Measurements from ENCODE around the gene ERCC4.

Gene ERCC4

DNA sequence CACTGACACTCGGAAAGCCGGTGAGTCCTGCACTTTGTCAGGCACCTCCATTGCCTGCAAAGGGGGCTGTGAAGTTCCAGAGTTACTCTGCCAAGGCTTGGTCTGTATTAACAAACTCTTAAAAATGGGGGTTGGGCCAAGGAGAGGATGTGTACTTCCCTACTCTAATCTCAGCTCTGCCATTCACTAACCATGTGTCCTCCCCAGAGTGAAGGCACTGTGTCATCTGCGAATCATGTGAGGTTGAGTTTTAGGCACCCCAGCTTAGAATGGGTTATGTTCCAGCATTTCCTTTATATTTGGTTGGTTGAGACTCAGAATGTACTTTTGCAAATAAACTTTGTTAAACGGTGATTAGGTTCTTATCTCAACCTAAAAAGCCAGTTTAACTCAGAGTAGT lies 24.9 kb downstream of the ERCC4 start:
- FAIRE-seq (no peak), DNase-seq (ENCODE audit: insufficient read length, low spot score) (no peak)

DNA sequence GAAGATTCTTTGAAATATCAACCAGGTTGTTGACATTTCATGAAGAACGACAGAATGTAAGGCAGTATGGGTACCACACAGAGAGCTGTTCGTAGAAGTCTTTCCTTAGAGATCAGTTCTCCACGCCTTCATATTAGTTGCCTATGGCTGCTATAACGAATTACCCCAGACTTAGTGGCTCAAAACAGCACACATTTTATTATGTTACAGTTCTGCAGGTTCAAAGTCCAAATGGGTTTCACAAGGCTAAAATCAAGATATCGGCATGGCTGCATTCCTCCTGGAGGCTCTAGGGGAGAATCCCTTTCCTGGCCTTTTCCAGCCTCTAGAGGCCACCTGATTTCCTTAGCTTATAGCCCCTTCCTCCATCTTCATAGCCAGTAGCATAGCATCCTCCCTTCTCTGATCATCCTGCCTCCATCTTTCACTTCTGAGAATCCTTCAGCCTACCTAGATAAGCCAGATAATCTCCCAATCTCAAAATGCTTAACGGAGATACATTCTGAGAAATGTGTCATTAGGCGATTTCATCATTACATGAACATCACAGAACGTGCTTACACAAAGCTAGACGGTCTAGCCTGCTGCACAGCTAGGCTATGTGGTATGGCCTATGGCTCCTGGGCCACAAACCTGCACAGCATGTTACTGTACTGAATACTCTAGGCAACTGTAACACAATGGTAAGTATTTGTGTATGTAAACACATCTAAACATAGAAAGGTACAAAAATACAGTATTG lies 26.0 kb downstream of the ERCC4 start:
- no peak for FAIRE-seq

DNA sequence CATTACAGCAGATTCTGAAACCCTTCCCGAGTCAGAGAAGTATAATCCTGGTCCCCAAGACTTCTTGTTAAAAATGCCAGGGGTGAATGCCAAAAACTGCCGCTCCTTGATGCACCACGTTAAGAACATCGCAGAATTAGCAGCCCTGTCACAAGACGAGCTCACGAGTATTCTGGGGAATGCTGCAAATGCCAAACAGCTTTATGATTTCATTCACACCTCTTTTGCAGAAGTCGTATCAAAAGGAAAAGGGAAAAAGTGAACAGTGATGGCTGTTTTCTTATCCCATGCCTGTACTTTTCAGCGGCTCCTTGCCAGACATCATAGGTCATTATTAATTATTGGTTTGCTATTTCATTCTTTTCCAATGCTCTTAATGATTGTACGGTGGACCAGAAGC lies 28.1 kb downstream of the ERCC4 start:
- no peak for DNase-seq (ENCODE audit: insufficient read length, low spot score)
- FAIRE-seq, result no peak

More for the DNA sequence above, 26.0 kb downstream of the ERCC4 start:
- no peak for DNase-seq (ENCODE audit: insufficient read length, low spot score)

DNA sequence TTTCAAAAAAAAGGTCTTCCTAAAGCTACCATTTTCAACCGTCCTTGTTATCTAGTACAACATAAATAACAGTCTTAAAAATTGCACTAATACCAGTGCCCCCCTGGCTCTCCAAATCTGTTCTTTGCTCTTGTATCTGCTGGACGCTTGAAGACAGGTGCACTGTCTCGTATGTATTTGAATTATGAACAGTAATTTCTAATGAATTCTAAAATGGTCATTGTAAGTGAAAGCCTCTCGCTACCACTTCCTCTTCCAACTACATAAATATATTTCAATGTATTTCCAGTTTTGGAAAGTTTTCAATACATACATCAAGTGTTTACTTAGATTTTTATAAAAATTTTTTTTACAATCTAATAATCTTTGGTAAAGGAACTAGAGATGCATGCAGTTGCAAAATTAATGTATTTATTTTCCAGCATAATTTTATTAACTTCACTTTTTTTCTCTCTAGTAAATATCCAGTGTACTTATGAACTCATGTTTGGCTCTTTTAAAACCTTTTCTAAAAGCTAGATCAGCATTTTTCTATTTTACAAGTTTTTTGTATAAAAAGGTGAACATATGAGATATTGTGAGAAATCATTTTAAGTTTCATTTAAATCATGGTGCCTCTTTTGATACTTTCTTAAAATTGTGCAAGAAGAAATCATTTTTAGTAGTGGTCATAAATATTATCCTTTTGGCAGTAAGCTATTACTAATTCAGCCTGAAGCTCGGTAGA lies 31.0 kb downstream of the ERCC4 start:
- DNase-seq (ENCODE audit: insufficient read length, low spot score) (no peak), FAIRE-seq (no peak)

DNA sequence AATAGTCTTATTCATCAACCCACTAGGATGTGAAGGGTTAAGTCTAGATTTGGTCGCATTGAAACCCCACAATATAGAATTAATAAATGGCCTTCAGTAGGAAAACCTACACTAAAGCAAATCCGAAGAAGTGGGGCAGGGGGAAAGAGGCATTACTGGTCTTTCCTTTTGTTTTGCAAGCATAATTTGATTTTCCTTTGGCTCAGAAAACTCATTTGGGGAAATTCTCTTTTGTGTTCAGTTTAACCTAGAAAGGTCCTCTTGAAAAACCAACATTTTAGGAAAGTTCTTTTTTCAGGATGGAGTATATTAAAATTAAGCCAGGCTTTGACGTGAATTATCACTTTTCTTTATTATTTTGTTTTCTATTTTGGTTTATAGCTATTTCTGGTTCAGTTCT lies 31.7 kb downstream of the ERCC4 start:
- DNase-seq (ENCODE audit: insufficient read length, low spot score) (no peak), FAIRE-seq (no peak)

DNA sequence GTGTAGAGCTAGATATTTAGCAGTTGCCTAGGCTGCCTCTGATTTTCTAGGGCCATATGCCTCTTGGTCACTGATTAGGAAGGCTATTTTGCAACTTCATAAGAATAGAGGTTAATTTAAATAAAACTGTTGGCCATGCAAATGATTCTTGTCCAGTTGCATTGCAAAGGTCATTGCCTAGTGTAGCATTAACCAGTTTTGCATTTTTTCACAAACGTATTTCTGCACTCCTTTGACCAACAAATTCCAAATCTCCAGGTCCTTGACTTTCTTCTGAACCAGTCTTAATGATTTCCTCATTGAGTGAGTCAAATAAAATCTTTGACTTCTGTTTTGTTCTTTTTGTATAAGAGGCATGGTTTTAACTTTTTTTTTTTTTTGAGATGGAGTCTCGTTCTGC lies 33.5 kb downstream of the ERCC4 start:
- FAIRE-seq, result no peak

DNA sequence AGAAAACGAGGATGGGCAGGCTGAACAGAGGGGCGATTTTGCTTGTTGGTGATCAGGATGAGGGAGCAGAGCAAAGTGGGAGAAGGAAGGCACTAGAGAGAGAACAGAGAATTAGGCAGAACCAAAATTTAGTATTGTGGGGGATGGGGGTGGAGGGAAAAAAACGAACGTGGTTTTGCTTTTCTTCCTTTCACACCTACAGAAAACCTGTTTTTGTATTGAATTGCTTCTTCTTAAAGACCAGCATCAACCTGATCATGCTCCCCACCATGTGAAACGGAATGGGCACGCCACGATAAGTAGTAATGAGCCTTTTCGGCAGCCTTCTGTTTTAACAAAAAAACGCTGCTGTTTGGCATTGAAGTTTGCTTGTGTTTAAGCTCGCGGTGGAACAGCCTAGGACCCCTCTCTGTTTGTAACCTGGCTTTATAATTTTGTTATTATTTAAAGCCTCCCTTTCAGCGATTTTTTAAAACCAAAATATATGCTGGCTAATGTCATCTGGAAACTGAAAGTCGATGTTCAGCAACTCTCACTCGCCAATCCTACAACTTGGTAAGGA lies 36.8 kb downstream of the ERCC4 start:
- FAIRE-seq, result no peak
- no peak for DNase-seq (ENCODE audit: insufficient read length, low spot score)

More for the DNA sequence above, 33.5 kb downstream of the ERCC4 start:
- no peak for DNase-seq (ENCODE audit: insufficient read length, low spot score)

DNA sequence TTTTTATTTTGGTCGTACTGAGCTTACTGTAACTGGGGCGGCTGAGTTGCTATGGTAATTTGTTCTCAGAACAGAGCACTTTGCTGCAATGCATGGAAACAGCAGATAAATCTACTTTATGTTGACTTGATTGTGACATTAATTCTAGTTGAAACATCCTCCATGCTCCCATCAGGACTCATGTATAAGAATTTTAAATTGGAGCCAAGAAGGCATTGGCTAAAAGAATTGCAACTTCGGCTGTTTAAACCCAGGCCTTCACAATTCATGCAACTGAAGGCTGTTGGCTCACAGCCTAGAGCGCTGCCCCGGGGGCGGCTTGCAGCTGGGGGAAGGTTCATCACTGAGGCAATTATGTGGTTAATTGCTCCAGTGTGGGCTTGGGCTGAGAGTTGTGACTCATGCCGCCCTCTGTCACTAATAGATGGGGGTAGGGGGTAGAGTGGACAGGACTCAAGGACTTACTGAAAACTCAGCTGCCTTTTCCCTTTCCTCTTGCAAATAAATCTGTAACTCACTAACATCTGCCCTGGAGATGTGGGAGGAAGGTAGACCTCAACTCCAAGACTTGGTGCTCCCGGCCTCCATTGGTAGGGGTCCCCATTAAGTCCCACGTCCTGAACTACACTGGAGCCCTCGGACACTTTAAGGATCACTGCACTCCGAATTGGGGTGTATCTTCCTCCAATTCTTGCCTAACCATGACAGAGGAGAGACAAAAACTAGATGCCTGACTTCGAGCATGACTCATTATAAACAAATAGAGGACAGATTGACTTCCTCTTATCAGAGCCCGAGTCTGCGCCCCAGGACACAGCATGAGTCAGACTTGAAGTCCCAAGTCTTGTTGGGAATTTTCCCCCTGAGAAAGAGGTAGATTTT lies 37.5 kb downstream of the ERCC4 start:
- peak; percentile 80 for DNase-seq (ENCODE audit: insufficient read length, low spot score)
- no peak for FAIRE-seq

DNA sequence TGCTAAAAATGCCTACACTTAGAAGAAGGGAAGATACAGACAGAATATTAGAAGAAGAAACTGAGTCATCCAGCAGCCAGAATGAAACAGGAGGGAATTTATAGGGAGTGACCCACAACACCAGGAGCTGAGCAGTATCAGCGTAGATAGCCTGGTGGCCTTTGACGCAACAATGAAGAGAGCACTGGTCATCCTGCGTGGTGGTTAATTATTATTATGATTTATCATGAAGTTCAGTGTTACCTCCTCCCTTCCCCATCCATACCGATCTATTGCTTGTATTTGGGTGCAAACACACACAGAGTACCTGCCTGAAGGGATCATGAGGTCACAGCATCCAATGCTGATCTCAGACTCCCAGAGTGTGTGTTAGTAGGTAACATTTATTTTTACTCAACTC lies 38.5 kb downstream of the ERCC4 start:
- DNase-seq (ENCODE audit: insufficient read length, low spot score) (no peak), FAIRE-seq (no peak)

DNA sequence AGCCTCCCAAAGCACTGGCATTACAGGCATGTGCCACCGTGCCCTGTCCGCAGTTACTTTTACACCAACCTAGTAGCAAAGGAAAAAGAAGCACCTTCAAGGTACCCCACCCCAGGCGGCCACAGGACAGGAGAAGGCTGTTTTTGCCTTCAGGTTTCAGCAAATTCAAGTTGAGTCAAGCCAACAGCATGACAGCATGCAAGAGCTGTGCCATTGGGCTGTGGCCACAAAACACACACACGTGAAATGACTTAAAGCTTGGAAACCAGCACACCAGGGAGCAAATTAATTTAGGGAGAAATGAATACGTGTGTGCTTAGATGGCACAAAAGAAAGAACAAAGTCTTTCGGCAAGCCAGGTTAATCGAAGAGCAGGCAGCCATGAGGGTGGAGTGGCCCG lies 39.7 kb downstream of the ERCC4 start:
- FAIRE-seq (no peak), DNase-seq (ENCODE audit: insufficient read length, low spot score) (no peak)

DNA sequence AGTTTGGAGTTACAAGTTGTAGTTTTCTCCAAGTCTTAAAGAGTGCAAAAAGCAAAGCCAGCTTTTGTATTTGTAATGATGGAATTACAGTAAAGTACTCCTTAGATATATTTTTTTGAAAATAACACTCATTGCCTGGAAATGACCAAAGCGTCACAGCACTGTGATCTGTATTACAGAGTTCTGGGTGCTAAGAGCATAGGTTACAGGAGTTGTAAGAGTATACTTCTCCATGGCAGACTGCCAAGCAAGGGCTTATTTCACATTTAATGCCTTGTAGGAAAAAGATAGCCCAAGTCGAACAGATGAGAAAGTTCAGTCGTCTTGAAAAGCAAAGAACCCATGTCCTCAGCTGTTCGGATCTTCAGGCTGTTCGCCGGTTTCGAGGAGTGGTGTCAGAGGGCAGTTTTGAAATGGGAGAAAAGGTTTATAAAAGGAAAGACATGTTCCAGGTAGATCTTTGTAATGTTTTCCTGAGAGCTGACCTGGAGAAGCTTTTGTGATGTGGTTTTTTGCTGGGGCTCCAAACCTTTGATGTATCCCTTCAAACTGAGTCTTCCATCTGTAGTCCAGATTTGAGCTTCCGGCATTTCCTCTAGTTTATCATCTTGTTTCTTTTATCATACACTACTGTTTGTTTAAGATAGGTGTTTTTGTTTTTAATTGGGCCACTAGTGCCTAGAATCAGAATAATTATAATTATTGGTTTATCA lies 41.3 kb downstream of the ERCC4 start:
- FAIRE-seq, result no peak
- DNase-seq (ENCODE audit: insufficient read length, low spot score), result no peak

DNA sequence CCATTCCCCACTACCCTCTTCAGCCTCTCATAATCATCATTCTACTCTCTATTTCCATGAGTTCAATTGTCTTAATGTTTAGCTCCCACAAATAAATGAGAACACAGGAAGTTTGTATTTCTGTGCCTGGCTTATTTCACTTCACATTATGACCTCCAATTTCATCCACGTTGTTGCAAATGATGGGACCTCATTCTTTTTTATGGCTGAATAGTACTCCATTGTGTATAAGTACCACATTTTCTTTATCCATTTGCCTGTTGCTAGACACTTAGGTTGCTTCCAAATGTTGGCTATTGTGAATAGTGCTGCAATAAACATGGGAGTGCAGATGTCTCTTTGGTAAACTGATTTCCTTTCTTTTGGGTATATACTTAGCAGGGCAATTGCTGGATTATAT lies 42.3 kb downstream of the ERCC4 start:
- FAIRE-seq, result no peak
- no peak for DNase-seq (ENCODE audit: insufficient read length, low spot score)

DNA sequence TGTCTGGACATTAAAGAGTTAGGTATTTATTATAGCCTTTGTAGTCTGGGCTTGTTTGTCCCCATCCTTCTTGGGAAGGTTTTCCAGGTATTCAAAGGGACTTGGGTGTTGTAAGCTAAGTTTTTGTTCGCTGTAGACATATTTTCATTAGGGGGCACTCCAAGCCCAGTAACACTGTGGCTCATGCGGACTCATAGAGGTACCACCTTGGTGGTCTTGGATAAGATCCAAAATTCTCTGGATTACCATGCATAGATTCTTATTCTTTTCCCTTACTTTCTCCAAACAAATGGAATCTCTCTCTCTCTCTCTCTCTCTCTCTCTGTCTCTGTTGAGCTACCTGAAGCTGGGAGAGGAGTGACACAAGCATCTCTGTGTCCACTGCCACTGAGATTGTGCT lies 48.9 kb downstream of the ERCC4 start:
- DNase-seq (ENCODE audit: insufficient read length, low spot score) (no peak), FAIRE-seq (no peak)

DNA sequence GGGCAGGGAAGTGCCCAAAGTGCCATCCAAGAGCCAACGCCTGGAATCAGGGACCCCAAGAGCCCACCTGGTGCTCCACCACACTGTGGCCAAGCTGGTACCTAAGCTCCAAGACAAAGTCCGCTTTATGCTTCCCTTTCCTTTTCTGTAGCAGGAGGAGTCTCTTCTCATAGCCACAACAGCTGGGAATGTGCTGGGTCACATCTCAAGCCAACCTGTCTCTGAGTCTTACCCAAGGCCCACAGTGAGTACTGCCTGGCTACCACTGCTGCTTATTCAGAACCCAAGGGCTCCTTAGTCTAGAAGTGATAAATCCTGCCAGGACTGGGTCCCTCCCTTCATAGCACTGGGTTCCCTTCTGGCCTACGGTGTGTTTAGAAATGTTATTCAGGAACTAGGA lies 49.8 kb downstream of the ERCC4 start:
- FAIRE-seq (no peak), DNase-seq (ENCODE audit: insufficient read length, low spot score) (no peak)

DNA sequence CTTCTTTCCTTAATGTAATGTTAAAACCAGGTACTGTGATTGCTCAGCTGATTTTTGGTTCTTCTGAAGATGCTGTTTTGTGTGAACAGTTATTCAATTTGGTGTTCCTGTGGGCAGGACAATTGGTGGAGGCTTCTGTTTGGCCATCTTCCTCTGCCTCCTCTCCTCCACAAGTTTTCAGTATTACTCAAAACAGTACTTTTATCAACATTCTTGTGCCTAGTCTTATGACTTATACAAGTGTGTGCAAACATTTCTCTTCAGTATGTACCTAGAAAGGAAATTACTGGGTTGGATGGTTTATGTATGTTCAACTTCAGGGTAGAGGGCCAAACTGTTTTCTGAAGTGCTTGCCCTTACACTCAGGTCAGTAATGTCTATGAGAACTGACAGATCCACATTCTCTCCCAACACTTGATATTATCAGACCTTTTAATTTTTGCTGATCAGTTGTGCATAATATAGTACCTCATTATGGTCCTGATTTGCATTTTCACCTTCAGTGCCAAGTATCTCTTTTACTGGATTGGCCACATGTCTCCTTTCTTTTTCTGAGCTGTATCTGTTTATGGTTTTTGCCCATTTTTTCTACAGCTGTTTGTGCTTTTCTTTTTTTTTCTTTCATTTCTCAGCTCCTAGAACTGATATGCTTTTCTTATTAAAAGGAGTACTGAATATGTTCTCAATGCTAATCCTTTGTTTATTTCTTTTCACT lies 50.9 kb downstream of the ERCC4 start:
- DNase-seq (ENCODE audit: insufficient read length, low spot score) (no peak), FAIRE-seq (no peak)

DNA sequence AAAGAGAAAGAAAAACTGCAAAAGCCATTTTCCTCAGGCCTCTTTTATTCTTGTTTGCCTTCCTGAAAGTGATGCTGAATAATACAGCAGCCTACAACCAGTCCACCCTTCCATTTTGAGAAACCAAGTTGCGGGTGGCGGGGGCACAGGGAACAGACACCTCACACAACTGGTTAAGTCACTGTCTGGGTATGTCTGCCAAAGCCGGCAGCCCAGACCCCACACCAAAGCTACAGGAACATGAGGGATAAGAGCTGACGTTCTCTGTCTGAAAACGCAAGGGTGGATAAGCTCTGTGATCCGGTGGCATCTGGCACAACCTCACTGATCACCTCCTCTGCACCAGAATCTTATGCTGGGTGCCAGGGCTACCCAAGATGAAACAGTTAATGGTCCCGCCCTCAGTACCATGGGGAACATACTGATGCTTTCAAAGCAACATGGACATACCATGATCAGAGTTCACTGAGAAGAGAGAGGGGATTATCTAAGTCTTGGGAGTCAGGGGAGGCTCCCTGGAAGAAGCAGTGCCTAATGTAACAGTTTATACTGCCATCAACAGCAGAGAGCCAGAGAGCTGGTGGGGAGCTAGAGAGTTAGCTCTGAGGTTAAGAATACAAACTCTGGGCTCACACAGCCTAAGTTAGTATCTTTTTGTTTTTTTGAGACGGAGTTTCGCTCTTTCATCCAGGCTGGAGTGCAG lies 53.5 kb downstream of the ERCC4 start:
- DNase-seq (ENCODE audit: insufficient read length, low spot score), result no peak
- FAIRE-seq, result no peak

DNA sequence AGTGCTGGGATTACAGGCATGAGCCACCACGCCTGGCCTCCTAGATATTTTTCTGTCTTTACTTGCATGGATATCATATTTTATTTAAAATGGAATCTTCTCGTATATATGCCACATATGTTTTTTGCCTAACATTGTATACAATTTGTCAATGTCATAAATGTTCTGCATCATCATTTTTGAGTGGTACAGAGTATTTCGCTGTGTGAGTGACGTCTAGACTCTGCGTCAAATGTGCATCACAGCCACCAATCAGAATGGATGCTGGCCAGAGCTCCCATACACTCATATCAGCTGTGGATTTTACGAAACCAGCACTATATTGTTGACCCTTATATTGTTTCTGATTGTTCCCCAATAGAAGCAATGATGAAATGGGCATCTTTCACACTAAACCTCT lies 57.2 kb downstream of the ERCC4 start:
- DNase-seq (ENCODE audit: insufficient read length, low spot score) (no peak), FAIRE-seq (no peak)

DNA sequence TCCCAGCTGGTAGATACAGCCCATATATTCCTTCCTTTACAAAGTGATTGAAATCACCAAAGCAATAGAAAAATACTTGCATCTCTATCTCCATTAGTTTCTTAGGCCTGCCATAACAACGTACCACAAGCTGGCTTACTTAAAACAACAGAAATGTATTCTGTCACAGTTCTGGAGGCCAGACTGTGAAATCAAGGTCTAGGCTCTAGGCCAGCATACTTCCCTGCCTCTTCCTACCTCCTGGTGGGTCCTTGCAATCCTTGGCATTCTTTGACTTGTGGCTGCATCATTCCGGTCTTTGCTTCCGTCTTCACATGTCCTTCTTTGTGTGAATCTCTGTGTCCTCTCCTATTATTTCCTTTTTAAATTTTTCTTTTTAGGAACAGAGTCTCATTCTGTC lies 62.5 kb downstream of the ERCC4 start:
- DNase-seq (ENCODE audit: insufficient read length, low spot score) (no peak), FAIRE-seq (no peak)

DNA sequence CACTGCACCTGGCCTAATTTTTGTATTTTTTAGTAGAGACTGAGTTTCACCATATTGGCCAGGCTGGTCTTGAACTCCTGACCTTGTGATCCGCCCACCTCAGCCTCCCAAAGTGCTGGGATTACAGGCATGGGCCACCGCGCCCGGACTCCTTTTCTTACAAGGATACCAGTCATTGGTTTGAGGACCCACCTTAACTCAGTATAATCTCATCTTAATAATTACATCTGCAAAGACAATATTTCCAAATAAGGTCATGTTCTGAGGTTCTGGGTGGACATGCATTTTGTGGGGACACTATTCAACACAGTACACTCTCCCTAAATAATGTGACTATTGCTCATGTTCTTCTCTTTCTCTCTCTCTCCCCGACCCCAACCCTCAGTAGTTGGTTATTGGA lies 63.7 kb downstream of the ERCC4 start:
- no peak for FAIRE-seq
- no peak for DNase-seq (ENCODE audit: insufficient read length, low spot score)
